NCI-H2107 treated with DMSO at 0.1 percent for 48 hours (cell line): ENCODE results near the gene C14orf180.
A peak's percentile ranks its signal among the peaks of the same experiment; 100 is the strongest.
"Not testable (repeated sequence)": the region's sequence is repeated elsewhere in the genome, so short reads cannot be mapped to it uniquely, and the experiment has no call there.

Experiments
- DNase-seq: peaks from one replicate; lab custom pipeline; 2025; ENCODE audit not compliant: unreplicated experiment; lab: John Stamatoyannopoulos, UW

C14orf180 gene

DNA sequence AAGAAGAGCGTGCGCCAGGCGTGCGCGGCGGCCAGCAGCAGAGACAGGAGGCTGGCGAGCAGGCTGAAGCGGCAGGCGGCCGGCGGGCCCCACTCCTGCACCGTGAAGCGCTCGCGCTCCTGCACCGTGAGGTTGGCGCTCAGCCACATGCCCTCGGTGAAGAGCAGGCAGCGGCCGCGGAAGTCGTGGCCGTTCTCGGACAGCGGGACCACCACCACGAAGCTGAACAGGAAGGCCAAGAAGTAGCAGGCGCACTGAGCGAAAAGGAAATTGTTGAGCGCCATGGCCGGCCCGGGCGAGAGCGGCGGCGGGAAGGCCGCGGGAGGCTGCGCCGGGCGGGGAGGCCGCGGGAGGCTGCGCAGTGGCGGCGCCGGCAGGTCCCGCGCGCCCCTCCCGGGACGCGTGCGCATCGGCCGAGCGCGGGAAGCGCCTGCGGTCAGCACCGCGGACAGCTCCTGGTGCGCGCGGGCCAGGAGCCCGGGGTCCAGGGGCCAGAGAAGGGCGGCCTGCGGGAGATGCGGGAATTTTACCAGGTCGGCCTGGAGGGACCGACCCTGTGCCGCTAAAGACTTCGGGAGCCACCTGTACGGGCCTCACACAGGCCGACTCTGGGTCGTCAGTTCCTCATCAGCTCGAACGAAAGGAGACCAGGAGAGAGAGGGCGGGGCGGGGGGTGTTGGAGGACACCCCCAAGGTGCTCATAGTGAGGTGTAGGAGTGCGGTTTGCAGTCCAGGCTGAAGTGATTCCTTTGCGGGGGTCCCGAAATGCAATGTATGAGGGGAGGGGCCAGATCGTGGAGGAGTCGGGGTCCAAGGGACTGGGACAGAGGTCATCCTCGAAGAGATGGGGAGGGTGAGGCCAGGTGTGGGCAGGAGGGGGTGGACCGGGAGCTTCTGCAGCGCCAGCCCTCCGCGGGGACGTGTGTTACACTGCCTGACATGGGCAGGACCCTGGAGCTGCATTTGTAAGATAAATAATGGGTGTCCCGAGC lies 25.2 kb downstream of the C14orf180 start, which contains the start of gene TMEM179:
TSS of gene TMEM179 (minus strand) at position 315 of the 992 bp plus-strand sequence. CDS start at position 284, 31 bp downstream.
- DNase-seq = peak; percentile 16

DNA sequence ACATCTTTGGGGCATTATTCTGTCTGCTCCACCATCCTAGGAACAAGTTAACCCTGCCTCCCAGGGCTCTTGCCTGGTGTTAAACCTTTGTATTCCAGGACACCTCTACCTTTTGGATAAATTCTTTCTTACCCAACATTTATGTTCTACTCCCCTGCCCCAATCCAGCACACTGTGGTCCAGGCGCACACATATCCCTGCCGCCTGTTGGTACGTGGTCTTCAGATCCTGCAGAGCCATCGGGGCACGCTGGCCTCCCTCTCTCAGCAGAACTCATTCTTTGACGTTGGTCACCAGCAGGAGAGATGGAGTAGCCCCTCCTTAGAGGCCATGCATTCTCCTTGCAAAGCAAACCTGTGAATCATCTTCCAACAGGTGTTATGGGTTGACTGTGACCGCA lies 30.1 kb downstream of the C14orf180 start:
- no peak for DNase-seq

DNA sequence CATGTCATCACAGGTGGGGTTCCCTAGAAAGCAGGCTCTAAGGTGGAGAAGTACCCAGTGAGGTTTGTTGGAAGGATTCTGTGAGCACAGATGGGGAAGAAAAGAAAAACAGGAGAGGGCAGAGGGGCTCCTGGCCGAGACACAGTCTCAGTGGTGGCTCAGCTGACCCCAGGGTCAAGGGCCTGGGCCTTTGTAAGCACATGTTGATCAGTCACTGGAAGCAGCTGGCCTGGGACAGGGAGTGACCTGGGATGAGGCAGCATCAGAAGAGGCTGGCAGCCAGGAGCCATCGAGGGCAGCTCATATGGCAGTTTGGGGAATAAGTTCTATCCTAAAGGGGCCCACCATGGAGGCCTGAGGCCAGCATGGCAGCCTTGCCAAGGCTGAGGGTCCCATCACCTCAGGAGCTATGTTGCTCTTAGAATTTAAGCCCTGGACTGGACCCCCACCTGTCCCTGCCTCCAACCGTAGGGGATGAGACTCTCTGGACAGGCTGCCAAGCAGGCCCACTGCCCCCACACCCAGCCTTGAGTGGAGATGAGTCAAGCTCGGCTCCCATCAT lies 31.3 kb downstream of the C14orf180 start:
- no peak for DNase-seq

DNA sequence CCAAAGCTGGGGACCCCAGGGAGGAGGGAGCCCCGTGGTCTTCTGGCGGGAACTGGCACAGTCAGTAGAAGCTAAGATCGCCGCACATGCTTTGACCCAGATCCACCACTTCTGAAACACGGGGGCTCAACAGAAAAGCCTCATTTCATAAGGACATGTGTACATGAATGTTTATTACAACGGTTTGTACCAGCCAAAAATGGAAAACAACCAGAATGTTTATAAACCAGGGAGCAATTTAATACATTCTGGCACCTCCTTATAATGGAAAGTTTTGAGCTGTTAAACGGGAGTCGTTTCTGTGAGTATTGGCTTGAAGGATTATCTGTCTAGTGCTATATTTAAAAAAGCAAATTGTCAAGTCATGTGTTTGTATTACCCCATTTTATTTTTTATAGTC lies 32.3 kb downstream of the C14orf180 start:
- no peak for DNase-seq

DNA sequence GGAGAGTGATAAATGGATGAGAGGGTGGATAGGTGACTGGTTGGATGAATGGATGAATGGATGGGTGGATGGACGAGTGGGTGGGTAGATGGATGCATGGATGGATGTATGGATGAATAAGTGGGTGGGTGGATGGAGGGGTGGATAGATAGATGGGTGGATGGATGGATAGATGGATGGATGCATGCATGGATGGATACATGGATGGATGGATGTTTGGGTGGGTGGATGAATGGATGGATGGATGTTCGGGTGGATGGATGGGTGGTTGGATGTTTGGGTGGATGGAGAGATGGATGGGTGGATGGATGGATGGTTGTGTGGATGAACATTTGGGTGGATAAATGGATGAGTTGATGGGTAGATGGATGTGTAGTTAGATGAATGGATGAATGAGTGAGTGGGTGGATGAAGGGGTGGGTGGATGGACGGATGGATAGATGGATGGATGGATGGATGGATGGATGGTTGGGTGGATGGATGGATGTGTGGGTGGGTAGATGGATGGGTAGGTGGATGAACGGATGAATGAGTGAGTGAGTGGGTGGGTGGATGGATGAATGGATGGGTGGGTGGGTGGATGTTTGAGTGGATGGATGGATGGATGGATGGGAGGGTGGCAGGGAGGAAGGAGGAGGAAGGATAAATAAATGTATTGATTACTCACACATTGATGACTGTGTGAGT lies 34.7 kb downstream of the C14orf180 start:
- DNase-seq = no peak

DNA sequence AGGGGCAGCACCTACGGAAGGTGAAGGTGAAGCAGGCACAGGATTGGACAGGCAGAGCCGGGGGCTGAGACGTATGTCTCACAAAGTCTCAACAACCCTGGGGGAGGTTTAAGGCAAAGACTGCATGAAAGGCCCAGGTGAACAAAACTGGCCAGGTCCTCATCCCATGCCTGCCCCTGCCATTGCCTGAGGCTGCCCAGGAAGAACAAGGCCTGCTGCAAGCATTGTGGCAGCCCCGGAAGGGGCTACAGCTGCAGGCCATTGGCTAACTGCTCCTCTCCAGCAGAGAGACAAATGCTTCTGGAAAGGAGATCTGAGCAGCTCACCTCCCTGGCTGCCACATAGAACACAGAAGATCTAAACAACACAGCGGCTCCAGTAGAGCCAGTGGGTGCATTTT lies 45.4 kb downstream of the C14orf180 start:
- no peak for DNase-seq

DNA sequence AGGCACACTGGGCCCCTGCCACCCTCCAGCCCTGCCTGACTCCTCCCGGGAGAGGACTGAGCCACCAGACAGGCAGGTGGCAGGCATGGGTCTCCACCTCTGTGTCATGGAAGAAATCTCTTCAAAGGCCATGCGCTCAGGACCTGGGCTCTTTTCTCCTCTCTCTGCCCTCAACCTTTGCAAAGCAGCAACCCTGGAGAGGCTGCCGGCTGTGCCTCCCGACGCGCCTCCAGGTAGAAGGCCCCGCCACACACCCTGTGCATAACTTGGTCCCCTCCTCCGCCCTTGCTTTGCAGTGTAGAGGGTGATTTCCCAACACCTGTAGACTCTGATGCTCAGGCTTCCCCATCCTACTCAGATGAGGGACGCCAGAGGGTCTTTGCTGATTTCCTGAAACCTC lies 53.2 kb downstream of the C14orf180 start:
- no peak for DNase-seq

DNA sequence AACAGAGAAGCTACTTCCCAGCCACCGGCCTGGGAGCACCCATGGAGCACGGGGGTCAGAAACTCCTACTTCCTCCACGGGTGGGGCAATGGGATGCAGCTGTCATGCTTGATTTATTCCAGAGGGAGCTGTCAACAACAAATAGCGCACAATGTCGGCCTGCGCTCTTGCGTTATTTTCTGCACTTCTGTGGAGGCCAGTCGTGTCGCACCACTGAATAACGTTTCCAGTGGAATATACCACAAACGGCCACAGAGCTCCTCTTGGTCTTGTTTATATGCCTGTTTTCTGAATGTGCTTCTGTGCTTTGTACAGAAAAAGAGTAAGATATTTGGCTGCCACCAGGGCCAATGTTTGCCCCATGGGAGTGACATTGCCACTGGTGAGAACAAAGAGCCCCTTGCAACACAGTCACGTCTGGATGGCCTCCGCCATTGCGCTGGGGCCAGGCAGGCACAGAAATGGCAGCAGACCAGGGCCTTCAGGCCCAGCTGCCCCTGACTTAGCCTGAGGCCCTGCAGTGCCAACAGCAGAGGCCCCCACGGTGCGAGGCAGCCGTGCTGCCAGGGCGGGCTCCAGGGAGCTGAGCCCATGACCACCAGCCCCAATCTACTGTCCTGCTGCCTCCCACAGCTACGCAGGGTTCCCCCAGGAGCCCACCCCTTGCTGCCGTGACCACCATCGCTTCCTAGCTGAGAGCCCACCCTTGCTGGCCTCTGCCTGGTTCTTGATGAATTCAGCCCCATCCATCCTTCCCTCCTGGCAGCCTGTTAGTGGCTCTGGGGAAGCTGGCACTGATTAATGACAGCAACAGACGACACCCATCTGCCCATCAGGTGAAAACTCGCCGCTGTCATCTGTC lies 53.9 kb downstream of the C14orf180 start:
- DNase-seq = no peak

DNA sequence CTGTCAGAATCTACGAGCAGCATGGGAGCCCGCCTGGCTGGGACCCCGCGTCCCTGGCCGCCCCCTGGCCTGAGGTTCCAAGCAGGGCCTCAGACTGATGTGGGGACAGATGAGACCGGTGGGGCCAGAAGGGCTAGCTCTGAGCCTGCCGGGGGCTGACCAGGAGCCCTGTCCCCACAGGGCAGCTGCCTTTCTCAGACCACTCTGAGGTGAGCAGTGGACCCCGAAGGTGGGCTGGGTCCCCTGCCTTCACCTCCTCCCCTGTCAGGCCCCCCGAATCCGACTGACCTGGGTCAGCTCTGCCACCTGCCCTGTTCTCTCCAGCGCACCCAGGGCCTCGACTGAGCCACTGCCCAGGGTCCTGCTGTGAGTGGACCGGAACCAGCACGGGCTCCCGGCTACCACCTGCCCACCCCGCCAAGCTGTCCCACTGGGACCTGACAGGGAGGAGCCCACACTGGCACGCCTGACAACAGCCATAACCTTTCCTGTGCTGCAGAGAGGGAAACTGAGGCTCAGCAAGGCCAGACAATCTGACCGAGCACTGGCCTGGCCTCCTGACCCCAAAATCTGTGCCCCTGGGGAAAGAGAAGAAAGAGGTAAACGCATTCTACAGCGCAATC lies 54.7 kb downstream of the C14orf180 start:
- DNase-seq = no peak

DNA sequence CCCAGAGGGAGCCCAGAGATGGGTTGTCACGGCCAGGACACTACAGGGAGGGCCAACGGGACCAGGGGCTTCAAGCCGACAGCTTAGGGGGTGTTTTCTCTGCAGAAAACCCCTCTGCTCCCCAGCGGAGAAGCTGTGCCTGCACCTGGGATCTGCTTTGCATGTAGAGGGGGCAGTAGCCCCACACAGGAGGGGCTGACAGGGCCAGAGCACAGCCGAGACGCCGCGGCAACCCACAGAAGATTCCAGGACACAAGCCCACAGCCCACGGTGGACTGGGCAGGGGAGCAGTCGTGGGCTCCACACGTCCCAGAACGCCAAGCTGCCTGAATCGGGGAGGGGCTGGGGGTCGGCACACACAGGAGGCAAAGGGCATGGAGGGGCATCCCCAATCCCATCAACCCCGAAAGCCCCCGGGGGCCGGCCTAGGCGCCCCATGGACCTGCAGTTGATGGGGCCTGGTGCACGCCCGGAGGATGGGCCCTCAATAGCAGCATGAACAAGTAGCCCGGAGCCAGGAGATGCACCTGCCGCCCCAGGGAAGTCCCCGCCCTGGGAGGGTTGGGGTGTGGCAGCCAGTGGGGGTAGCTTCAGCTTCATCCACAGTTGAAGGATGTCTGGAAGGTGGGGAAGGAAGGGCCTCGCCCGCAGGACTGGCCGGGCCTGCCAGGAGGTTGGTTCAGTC lies 55.5 kb downstream of the C14orf180 start:
- no peak for DNase-seq

DNA sequence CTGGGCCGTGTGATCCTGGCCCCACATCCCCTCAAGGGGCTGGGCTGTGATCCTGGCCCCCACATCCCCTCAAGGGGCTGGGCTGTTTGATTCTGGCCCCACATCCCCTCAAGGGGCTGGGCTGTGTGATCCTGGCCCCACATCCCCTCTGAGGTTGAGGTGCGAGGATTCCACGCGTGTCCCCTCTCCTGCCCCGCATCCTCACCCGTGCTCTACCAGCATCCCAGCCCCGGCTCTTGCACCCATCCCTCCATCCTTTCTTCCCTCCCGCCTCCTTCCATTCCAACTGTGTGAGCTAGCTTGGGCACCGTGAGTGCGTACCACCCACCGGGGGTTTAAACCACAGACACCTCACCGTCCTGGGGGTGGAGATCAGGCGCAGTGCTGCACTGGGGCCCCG lies 56.2 kb downstream of the C14orf180 start:
- DNase-seq = no peak

DNA sequence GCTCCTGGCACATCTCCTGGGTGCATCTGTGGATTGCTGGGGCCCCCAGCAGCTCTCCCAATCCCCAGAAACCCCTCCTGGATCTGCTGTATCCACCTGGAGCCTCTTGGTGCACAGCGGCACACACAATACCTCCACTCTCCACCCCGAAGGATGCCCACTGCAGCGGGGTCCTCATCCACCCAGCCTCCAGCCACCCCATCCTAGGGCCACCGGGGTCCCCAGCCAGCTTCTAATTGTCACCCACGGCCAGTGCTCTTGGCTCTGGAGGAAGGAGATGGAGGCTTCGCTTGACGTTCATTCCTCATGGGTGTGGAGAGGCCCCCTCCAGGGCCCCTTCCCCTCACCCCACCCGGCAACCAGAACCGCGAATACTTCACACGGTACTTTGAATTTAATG lies 56.6 kb downstream of the C14orf180 start:
- no peak for DNase-seq

DNA sequence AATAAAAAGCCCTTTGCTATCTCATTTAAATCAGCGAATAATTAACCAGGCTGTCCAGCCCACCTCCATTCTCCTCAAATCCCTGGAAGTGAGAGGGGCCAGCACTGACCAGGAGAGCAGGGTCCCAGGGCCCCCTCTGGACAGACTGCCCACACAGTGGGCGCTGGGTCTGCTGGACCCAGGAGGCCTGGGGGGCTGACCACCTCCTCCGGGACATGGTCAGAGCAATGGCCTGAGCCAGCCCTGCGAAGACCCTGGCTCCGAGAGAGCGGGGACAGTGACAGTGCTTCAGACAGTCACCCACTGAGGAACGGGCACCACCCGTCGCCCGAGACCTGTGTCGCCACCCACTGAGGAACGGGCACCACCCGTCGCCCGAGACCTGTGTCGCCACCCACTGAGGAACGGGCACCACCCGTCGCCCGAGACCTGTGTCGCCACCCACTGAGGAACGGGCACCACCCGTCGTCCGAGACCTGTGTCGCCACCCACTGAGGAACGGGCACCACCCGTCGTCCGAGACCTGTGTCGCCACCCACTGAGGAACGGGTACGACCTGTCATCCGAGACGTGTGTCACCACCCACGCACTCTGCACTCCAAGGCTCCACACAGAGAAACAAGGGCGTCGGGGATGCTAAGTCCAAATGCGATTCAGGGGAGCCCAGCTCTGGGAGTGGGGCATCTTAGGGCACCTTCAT lies 57.4 kb downstream of the C14orf180 start:
- not testable (repeated sequence) for DNase-seq

DNA sequence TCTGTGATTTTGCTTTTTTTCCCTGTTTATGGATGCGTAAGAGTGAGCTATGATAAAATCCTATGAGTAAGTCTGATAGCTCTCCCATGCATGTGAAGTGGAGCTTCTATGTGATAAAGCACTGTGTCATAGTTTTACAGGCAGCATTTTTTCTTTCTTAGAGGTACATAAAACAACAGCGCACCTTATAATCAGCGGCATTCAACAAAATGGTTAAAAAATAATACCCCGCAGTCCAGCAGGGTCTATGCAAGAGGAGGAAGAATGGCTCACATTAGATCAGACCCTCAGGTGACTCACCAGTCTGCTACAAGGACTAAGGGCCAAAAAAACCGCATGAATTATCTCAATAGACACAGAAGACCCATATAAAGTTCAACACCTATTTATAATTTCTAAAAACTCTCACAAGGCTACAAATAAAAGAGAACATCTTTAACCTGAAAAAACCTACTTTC lies 58.0 kb downstream of the C14orf180 start:
- no peak for DNase-seq

DNA sequence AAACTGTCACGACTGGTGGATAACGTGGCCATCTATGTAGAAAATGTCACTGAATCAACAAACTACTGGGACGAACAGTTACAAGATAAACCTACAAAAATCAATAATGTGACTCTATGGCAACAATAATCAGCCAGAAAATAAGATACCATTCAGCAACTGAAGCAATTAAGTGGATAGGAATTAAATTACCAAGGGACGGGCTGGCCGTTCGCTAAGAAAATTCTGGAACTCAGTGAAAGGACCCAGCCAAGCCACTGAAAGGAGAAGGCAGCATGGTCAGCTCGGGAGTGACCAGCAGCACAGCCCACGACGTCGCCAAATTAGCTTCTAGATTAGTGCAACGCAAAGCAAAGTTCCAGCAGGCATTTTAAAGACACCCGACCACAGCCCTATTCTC lies 58.6 kb downstream of the C14orf180 start:
- no peak for DNase-seq

DNA sequence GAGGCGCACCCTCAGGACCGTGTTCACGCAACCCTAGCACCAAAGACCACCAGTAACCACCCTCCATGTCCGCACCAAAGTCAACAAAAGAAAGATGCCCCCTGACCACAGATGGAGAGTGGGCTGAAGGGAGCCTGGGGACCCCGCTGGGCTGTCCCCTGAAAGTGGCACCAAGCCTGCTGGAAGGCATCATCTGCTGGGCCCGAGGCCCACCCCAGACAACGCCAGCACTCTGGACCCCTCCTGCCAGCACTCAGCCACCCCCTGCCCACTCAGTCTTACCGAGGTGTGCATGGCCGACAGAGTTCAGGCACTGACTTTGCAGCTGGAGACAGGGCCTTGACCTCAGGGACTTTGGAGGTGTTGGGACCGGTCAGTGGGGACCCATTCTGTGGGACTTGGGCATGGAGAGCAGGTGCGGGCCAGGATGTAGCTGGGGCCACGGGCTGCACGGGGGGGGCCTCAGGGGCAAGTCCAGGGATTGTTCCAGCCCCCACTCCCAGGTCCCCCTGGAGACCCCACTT lies 59.4 kb downstream of the C14orf180 start:
- DNase-seq = no peak

DNA sequence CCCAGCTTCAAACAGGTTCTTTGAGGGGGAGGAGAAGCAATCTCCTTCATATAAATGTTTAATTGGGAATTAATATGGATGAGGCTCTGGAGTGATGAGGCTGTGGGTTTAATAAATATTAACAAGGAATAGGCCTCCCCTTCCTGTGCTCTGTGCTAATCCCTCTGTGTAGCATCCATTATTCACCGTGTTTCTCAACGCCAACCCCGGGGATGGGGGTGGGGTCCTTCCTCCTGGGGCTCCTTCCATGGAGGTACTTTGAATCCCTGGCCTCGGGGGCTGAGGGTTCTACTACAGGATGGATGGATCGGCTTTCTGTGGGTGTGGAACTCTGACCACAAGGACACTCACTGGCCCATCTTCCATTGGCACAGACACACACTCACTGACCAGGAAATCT lies 59.9 kb downstream of the C14orf180 start:
- DNase-seq = no peak
